BLaER1 (cell line): Measurements from ENCODE around the gene FOXN3.
"Not testable (repeated sequence)": the region's sequence is repeated elsewhere in the genome, so short reads cannot be mapped to it uniquely, and the experiment has no call there.

Experiments
- H3K27ac ChIP-seq: shearing (Covaris generic); formaldehyde crosslinking; 2 replicates; pipeline ENCODE4 v1.8.1; 2022
- H3K27me3 ChIP-seq: shearing (Covaris generic); formaldehyde crosslinking; 2 replicates; pipeline ENCODE4 v1.8.1; 2022
- H3K36me3 ChIP-seq: shearing (Covaris generic); formaldehyde crosslinking; 2 replicates; pipeline ENCODE4 v1.8.1; 2022
- H3K4me1 ChIP-seq: shearing (Covaris generic); formaldehyde crosslinking; 2 replicates; pipeline ENCODE4 v1.8.1; 2022
- H3K4me2 ChIP-seq: shearing (Covaris generic); formaldehyde crosslinking; 2 replicates; pipeline ENCODE4 v1.8.1; 2022
- H3K4me3 ChIP-seq: shearing (Covaris generic); formaldehyde crosslinking; 2 replicates; pipeline ENCODE4 v1.8.1; 2022
- H3K9ac ChIP-seq: shearing (Covaris generic); formaldehyde crosslinking; 2 replicates; pipeline ENCODE4 v1.8.1; 2022
- H3K9me3 ChIP-seq: shearing (Covaris generic); formaldehyde crosslinking; 2 replicates; pipeline ENCODE4 v1.8.1; 2022
- H4K20me1 ChIP-seq: shearing (Covaris generic); formaldehyde crosslinking; 2 replicates; pipeline ENCODE4 v1.8.1; 2022
- Cebpa-rat ChIP-seq: shearing (Covaris generic); IDR thresholded peaks from 2 replicates; pipeline ENCODE4 v1.8.1; 2022

Gene FOXN3

DNA sequence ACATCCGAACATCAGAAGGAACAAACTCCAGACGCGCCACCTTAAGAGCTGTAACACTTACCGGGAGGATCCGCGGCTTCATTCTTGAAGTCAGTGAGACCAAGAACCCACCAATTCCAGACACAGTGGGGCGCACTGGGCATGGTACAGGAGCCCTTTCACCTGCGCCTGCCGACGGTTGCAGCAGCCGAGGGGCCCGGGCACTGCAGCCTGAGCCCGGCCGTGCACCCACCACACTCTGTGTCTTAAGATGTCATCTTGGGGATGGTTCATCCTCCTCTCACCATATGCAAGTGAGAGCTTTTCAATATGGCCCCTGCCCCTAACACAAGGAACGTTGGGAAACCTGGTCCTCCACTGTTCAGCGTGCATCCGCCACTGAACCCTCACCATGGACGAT, 304.3 kb downstream of the FOXN3 start:
- no peak overlapping the region for H3K9ac ChIP-seq
- H3K4me1 ChIP-seq: peaks cover 5% of the 10 kb centered on the region
- no peaks in the 10 kb centered on the region for H3K9me3 ChIP-seq
- TF ChIP-seq Cebpa-rat: no peak
- H3K4me3 ChIP-seq: no peak overlapping the region
- no peak overlapping the region for H3K27ac ChIP-seq
- no peak overlapping the region for H3K4me2 ChIP-seq
- no peaks in the 10 kb centered on the region for H4K20me1 ChIP-seq
- H3K36me3 ChIP-seq: no peaks in the 10 kb centered on the region
- H3K27me3 ChIP-seq: no peaks in the 10 kb centered on the region

DNA sequence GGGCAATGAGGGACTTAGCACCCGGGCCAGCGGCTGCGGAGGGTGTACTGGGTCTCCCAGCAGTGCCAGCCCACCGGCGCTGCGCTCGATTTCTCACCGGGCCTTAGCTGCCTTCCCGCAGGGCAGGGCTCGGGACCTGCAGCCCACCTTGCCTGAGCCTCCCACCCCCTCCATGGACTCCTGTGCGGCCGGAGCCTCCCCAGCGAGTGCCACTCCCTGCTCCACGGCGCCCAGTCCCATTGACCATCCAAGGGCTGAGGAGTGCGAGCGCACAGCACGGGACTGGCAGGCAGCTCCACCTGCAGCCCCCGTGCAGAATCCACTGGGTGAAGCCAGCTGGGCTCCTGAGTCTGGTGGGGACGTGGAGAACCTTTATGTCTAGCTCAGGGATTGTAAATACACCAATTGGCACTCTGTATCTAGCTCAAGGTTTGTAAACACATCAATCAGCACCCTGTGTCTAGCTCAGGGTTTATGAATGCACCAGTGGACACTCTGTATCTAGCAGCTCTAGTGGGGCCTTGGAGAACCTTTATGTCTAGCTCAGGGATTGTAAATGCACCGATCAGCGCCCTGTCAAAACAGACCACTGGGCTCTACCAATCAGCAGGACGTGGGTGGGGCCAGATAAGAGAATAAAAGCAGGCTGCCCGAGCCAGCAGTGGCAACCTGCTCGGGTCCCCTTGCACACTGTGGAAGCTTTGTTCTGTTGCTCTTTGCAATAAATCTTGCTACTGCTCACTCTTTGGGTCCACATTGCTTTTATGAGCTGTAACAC, 305.1 kb downstream of the FOXN3 start:
- not testable (repeated sequence) for H3K27ac ChIP-seq, H3K9ac ChIP-seq, H3K4me3 ChIP-seq, H4K20me1 ChIP-seq, H3K9me3 ChIP-seq, H3K27me3 ChIP-seq, H3K4me2 ChIP-seq, H3K36me3 ChIP-seq
- H3K4me1 ChIP-seq: peaks cover 13% of the 10 kb centered on the region

DNA sequence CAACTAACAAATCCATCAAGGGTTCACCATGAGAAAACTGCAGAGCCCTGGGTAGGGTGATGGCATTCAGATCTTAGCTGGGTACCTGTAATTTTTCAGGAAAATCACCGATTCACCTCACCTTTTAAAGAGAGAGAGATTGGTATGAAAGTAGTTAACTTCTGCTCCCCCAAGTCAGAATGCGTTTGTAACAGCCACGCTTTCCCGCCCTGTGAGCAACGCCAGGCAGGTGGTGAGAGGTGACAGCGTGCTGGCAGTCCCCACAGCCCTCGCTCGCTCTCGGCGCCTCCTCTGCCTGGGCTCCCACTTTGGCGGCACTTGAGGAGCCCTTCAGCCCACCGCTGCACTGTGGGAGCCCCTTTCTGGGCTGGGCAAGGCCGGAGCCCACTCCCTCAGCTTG, 305.8 kb downstream of the FOXN3 start:
- H3K9ac ChIP-seq, H3K4me2 ChIP-seq, H3K9me3 ChIP-seq, H3K4me3 ChIP-seq, H3K27me3 ChIP-seq, H3K36me3 ChIP-seq, H4K20me1 ChIP-seq, H3K27ac ChIP-seq: not testable (repeated sequence)
- peaks cover 15% of the 10 kb centered on the region for H3K4me1 ChIP-seq

DNA sequence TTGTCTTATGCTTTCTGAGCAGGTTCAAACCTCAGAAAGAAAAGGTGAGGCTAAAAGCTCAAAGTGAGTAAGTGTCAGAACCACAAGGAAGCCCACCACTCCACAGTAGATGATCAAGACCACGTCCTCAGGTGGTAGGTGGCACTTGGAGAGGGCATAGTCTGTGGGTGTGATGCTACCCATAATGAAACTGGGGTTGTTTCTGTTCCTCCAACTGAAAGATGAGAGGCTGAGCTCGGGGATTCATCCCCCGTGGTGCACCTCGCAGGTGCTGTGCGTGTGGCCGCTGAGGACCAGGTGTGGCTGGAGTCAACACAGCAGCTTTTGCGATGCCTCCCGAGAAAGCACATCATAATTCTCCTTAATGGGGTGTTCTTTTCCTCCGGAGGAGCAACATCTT, 306.9 kb downstream of the FOXN3 start:
- Histone ChIP-seq H3K27ac (no peak overlapping the region), H3K27me3 (no peaks in the 10 kb centered on the region), H3K9ac (no peak overlapping the region), H3K36me3 (no peaks in the 10 kb centered on the region), H3K4me1 (peaks cover 15% of the 10 kb centered on the region), H3K9me3 (0 out of 2 replicates have a peak, but pooled peaks cover 4% of the 10 kb centered on the region), H3K4me2 (no peak overlapping the region), H3K4me3 (no peak overlapping the region), H4K20me1 (no peaks in the 10 kb centered on the region)
- TF ChIP-seq Cebpa-rat: no peak

DNA sequence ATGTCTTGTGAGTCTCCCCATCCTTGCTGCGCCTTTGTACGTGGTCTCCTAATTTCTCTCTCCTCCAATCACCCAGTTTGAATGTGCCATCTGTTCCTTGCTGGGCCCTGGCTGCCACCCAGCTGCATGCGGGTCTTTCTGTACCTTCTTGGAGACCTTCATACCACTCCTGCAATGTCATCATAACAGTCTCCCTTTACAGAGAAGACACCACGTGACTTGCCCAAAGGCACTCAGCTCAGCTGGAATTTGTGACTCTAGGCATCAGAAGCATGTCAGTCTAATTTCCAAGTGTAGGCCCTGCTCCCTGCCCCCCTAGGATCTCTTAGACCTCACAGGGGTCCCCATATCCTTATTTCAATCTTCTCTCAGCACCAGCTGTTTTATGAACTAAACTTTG, 308.4 kb downstream of the FOXN3 start:
- Histone ChIP-seq H3K4me3 (no peak overlapping the region), H3K9ac (no peak overlapping the region), H3K36me3 (no peaks in the 10 kb centered on the region), H3K27ac (no peak overlapping the region), H3K27me3 (no peaks in the 10 kb centered on the region), H3K4me1 (peaks cover 15% of the 10 kb centered on the region), H3K4me2 (no peak overlapping the region), H3K9me3 (0 out of 2 replicates have a peak, but pooled peaks cover 14% of the 10 kb centered on the region), H4K20me1 (no peaks in the 10 kb centered on the region)
- TF ChIP-seq Cebpa-rat: no peak

DNA sequence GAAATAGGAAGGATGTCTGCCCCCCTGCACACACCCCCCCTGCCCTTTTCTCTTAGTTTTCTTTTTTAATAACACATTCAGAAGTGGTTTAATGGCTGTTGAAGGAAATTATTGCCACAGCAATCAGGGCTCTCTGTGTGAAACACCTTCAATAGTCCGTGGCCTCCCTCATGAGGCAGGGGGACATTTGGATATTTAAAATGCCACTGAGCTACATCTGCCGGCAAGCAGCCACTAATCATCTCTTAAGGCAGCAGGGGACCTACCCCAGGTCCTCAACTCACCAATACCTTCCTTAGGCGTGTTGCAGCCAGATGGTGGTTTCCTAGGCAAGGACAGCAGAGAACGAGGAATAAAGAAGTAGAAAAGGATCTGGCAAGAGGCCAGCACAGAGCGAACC, 309.4 kb downstream of the FOXN3 start:
- Histone ChIP-seq H3K36me3 (no peaks in the 10 kb centered on the region), H3K27ac (no peak overlapping the region)
- no peak for TF ChIP-seq Cebpa-rat

More for the DNA sequence above, 309.4 kb downstream of the FOXN3 start:
- Histone ChIP-seq H4K20me1 (no peaks in the 10 kb centered on the region), H3K4me1 (peaks cover 15% of the 10 kb centered on the region), H3K9me3 (0 out of 2 replicates have a peak, but pooled peaks cover 14% of the 10 kb centered on the region), H3K27me3 (no peaks in the 10 kb centered on the region), H3K4me2 (peak overlapping the region; percentile 46), H3K9ac (no peak overlapping the region), H3K4me3 (no peak overlapping the region)
